AG04450 (cell line): ENCODE measurements around the gene CRTC3. TPM values are rescaled to one million over a fixed set of nuclear protein-coding genes. Genes with fewer than 3 reads are reported as not detected.

Experiments used
- CTCF ChIA-PET: fragments of 300-600, 350-600 bp; formaldehyde crosslinking; extraction: SDS; loops from one replicate; lab custom pipeline; 2022; ENCODE audit warnings: antibody characterized with exemption, inconsistent platforms; lab: Charles Lee
- POLR2A ChIA-PET: fragments of 350-600 bp; formaldehyde crosslinking; extraction: SDS; loops from one replicate; lab custom pipeline; 2021; ENCODE audit warnings: antibody characterized with exemption, inconsistent platforms; lab: Yijun Ruan, JAX
- DNase-seq: peaks from one replicate; pipeline ENCODE4 v3.0.0-alpha.2; 2011; ENCODE audit warnings: low read depth, low spot score
- H3K27ac ChIP-seq: one replicate; pipeline ENCODE4 v1.5.1; 2012; ENCODE audit warnings: low read depth, low read length, control low read depth
- H3K27me3 ChIP-seq: one replicate; pipeline ENCODE4 v1.6.0; 2012; ENCODE audit warnings: low read length; ENCODE audit not compliant: control insufficient read depth, insufficient read depth
- H3K4me3 ChIP-seq: 2 replicates; pipeline ENCODE4 v1.5.1; 2011; ENCODE audit warnings: mild to moderate bottlenecking, low read depth, low read length, control low read depth
- H3K9me3 ChIP-seq: 2 replicates; pipeline ENCODE4 v1.5.1; 2012; ENCODE audit warnings: low read length; ENCODE audit not compliant: control insufficient read depth, insufficient read depth
- polyA plus RNA-seq: library from polyadenylated mRNA; depleted of rRNA; stranded (reverse); fragments of >200 nt; gene quantifications from 2 replicates; pipeline ENCODE4 v1.2.3, GENCODE V29; 2011
- TF ChIP-seq, protein P1 (sequence below): IDR thresholded peaks from 2 replicates; pipeline ENCODE4 v1.5.1; 2011; ENCODE audit warnings: low read depth, low read length, control low read depth, inconsistent platforms

Gene CRTC3
- polyA plus RNA-seq, 1 experiment: 23.1 TPM

DNA sequence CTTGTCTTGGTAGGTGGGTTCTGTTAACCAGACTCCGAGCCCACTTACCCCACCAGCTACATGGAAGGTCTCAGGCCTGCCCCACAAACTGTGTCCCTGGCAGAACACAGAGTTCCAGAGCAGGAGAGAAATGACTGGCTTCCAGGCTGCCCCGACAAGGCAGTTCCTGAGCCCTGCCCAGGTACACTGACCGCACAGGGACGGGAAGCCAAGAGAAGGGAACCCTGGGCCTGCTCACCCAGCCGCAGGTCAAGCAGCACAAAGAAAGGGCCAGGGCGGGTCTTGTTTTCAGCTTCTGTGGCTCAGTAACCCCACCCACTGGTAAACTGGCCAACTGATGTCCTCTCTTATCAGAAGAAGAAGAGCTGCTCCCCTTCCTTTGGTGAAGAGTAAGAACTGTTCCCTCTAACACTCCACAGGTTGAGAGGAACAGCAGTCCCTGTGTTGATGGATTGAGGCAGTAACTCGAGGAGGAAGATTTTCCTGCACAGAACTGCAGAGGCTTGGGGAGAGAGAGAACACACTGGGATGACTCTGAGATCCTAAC is 68.4 kb downstream of the CRTC3 start:
- DNase-seq: no peak
- H3K27ac ChIP-seq: no peak overlapping the region
- POLR2A ChIA-PET: no interaction called here
- H3K9me3 ChIP-seq: no peaks in the 10 kb centered on the region; the same call in 1 of the 2 replicates
- no peaks in the 10 kb centered on the region for H3K27me3 ChIP-seq
- H3K4me3 ChIP-seq: no peak overlapping the region
- TF ChIP-seq, protein P1, sequence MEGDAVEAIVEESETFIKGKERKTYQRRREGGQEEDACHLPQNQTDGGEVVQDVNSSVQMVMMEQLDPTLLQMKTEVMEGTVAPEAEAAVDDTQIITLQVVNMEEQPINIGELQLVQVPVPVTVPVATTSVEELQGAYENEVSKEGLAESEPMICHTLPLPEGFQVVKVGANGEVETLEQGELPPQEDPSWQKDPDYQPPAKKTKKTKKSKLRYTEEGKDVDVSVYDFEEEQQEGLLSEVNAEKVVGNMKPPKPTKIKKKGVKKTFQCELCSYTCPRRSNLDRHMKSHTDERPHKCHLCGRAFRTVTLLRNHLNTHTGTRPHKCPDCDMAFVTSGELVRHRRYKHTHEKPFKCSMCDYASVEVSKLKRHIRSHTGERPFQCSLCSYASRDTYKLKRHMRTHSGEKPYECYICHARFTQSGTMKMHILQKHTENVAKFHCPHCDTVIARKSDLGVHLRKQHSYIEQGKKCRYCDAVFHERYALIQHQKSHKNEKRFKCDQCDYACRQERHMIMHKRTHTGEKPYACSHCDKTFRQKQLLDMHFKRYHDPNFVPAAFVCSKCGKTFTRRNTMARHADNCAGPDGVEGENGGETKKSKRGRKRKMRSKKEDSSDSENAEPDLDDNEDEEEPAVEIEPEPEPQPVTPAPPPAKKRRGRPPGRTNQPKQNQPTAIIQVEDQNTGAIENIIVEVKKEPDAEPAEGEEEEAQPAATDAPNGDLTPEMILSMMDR: no peak
- CTCF ChIA-PET: interaction anchor here (1.2 to 1.3 kb wide), 2 partner anchors 67 to 336 kb away, joined by 3 read pairs; no protein-coding TSS in a partner anchor

DNA sequence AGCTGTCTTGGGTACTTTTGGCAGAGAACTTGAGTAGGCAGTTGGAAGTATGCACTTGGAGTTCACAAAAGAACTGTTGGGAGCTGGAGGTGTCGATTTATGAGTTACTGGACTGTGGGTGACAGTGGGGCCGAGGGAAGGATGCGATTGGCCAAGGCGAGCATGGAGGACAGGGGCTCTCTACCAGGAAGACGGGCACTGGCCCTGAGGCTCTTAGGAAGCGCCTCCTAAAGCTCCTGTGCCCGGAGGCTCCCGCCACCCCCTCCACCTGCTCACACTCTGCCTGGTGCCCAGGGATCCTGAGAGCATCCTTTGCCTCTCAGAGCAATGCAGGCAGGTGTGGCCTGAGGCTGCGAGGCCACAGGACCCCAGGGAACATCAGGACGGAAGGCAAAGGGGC is 69.0 kb downstream of the CRTC3 start:
- no peak for DNase-seq
- TF ChIP-seq, protein P1: no peak
- ChIA-PET CTCF (interaction anchor here (1.2 to 1.3 kb wide), 2 partner anchors 68 to 336 kb away, joined by 3 read pairs; no protein-coding TSS in a partner anchor), POLR2A (no interaction called here)
- Histone ChIP-seq H3K27ac (no peak overlapping the region), H3K4me3 (no peak overlapping the region), H3K9me3 (no peaks in the 10 kb centered on the region; the same call in 1 of the 2 replicates), H3K27me3 (no peaks in the 10 kb centered on the region)

DNA sequence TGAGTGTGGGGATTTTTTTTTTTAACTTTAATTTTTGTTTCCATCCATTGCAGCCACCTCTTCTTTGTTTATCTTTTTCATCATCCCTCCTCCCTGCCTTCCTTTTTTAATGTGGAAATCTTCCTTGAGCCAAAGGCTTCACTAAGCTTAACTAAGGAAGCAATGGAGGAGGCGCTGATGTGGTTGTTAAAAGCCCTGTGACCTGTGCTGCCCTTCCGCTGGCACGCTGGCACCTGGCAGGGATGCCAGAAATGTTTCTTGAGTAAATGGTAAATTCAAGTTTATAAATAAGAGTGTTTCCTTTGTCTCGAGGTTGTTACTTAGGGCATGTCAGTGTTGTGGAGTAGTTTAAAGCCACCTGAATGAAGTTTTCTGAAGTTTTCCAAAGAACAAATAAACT is 69.4 kb downstream of the CRTC3 start:
- POLR2A ChIA-PET: interaction anchor here (0.6 kb wide), 1 partner anchor 45 kb away, joined by 5 read pairs; no protein-coding TSS in a partner anchor

DNA sequence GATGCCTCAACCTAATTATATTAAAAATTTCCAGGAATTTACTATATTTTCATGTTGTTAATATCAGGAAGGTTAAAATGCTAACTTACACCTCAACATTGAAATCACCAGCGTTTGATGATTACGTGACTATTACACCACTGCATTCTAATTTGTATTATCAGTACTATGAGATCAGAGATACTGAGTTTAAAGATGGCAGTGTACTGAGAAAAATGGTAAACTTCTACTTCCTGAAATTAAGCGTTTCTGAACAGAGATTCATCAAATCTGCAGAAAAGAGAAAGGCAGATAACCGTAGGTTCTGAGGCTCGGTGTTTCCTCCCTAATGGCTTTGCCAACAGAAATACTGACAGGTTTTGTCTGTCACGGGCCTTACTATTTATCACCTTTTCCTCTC is 69.9 kb downstream of the CRTC3 start:
- Histone ChIP-seq H3K27me3 (no peaks in the 10 kb centered on the region), H3K4me3 (no peak overlapping the region), H3K9me3 (no peaks in the 10 kb centered on the region; the same call in 1 of the 2 replicates), H3K27ac (no peak overlapping the region)
- DNase-seq: no peak
- TF ChIP-seq, protein P1: no peak
- CTCF ChIA-PET: interaction anchor here (0.6 to 1.1 kb wide), 3 partner anchors 19 to 416 kb away, joined by 3 read pairs; no protein-coding TSS in a partner anchor
- POLR2A ChIA-PET: interaction anchor here (0.5 to 0.6 kb wide), 2 partner anchors 45 to 80 kb away, joined by 5 to 8 read pairs; no protein-coding TSS in a partner anchor

More for the DNA sequence above, 69.4 kb downstream of the CRTC3 start:
- H3K27me3 ChIP-seq: no peaks in the 10 kb centered on the region
- no peak overlapping the region for H3K4me3 ChIP-seq
- H3K27ac ChIP-seq: no peak overlapping the region
- H3K9me3 ChIP-seq: no peaks in the 10 kb centered on the region; the same call in 1 of the 2 replicates
- CTCF ChIA-PET: interaction anchor here (1.0 to 1.3 kb wide), 3 partner anchors 20 to 335 kb away, joined by 3 read pairs; no protein-coding TSS in a partner anchor
- TF ChIP-seq, protein P1: no peak
- DNase-seq: no peak

DNA sequence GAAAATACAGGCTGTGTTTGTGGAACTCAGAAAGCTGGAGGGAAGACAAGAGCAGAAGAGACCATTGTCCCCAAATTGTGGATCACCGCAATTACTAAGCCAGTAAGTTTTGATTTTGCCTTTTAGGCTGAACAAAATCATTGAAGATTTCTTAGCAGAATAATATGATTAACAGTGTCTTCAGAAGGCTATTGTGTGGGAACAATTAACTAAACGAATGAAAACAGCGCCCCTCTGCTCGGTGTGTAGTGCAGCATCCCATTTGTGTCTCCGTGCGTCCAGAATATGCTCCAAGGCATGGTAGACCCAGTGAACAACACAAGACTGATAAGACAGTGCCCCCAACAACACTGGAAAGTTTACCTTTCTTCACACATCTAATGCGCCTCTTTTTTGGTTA is 71.2 kb downstream of the CRTC3 start:
- TF ChIP-seq, protein P1: no peak
- no peak for DNase-seq
- Histone ChIP-seq H3K4me3 (no peak overlapping the region), H3K27ac (no peak overlapping the region), H3K27me3 (no peaks in the 10 kb centered on the region), H3K9me3 (no peaks in the 10 kb centered on the region; the same call in 1 of the 2 replicates)
- POLR2A ChIA-PET: no interaction called here
- CTCF ChIA-PET: interaction anchor here (1.1 kb wide), 1 partner anchor 285 kb away, joined by 3 read pairs; no protein-coding TSS in a partner anchor
